ENCODE results near the gene ARRDC4. TPM values are rescaled to one million over a fixed set of nuclear protein-coding genes. Genes with fewer than 3 reads are reported as not detected.

The ARRDC4 gene
- total and polyA plus RNA-seq, 2 donors (not counting 3 experiments of a cell fraction or from before 2014, with no cell fraction given): 0.97 to 1.2 TPM

- Histone ChIP-seq H3K36me3 (ENCODE audit: control insufficient read depth in 2 of 2, extremely low read depth in 1 of 2, insufficient read depth in 2 of 2, low read length in 2 of 2) (no peaks in the 10 kb centered on the region), H3K9me1 (replicated peaks; ENCODE audit: control insufficient read depth, extremely low read depth, insufficient read depth, low read length) (no peaks in the 10 kb centered on the region), H2AFZ (ENCODE audit: low read depth, low read length) (no peak overlapping the region), H3K9me3 (replicated peaks; ENCODE audit: control insufficient read depth, insufficient read depth, low read length) (no peaks in the 10 kb centered on the region), H3K27ac (ENCODE audit: insufficient read depth, low read depth, low read length) (no peak overlapping the region), H3K4me3 (replicated peaks in 1 of 3; ENCODE audit: insufficient read depth in 1 of 3, low read depth in 1 of 3, low read length in 3 of 3) (no peak overlapping the region), H3K9ac (replicated peaks; ENCODE audit: extremely low read depth, insufficient read depth, low read length) (no peak overlapping the region), H3K79me2 (ENCODE audit: control insufficient read depth, insufficient read depth, low read length) (no peaks in the 10 kb centered on the region), H3K4me2 (ENCODE audit: insufficient read depth, low read length) (no peak overlapping the region), H3K4me1 (ENCODE audit: control insufficient read depth, extremely low read depth, insufficient read depth, low read length) (no peaks in the 10 kb centered on the region), H4K20me1 (replicated peaks; ENCODE audit: control insufficient read depth, extremely low read depth, insufficient read depth, low read length) (no peaks in the 10 kb centered on the region), H3K27me3 (ENCODE audit: control insufficient read depth in 2 of 2, insufficient read depth in 2 of 2, low read length in 2 of 2) (peaks cover 0 to 3% of the 10 kb centered on the region in 2 experiments)
- TF ChIP-seq EZH2 (IDR thresholded peaks at IDR 0.05; ENCODE audit: borderline replicate concordance, low read depth, low read length, severe bottlenecking) (no peak), MYC (IDR thresholded peaks at IDR 0.05; ENCODE audit: low read depth, low read length) (no peak), POLR2AphosphoS5 (IDR thresholded peaks at IDR 0.05; ENCODE audit: insufficient read depth, low read depth, low read length) (no peak), MAX (IDR thresholded peaks at IDR 0.05; ENCODE audit: insufficient read depth, insufficient read length) (no peak), CTCF (IDR thresholded peaks at IDR 0.05; ENCODE audit: extremely low read depth in 1 of 2, insufficient read depth in 1 of 2, low read depth in 1 of 2, low read length in 2 of 2) (no peak), GATA2 (IDR thresholded peaks at IDR 0.05; ENCODE audit: insufficient read depth, insufficient read length, low read depth, low read length) (no peak), POLR2A (IDR thresholded peaks at IDR 0.05; ENCODE audit: low read depth, low read length) (no peak), JUN (IDR thresholded peaks at IDR 0.05; ENCODE audit: borderline replicate concordance, insufficient read depth, insufficient read length, low read depth) (no peak), FOS (IDR thresholded peaks at IDR 0.05; ENCODE audit: borderline replicate concordance, insufficient read depth, low read length) (no peak)
- dilution Hi-C loops (cut with MboI; ENCODE audit: extremely low pct_ligation_motif_present, low sequenced_read_pairs): no loop called here
- ChIA-PET CTCF (no interaction called here), POLR2A (no interaction called here)
- BruUV-seq (replicated peaks): no TSS peak
- FAIRE-seq (no peak), DNase-seq (ENCODE audit: low read depth, low spot score) (no peak)
- intact Hi-C loops (cut with micrococcal nuclease): no loop called here
These were observed 56.9 kb downstream of the ARRDC4 start for GRCh38 chr15:98017150-98017964.
